ENCODE measurements around the gene PSMA6.
"Not testable (repeated sequence)": the region's sequence is repeated elsewhere in the genome, so short reads cannot be mapped to it uniquely, and the experiment has no call there.

Gene PSMA6

DNA sequence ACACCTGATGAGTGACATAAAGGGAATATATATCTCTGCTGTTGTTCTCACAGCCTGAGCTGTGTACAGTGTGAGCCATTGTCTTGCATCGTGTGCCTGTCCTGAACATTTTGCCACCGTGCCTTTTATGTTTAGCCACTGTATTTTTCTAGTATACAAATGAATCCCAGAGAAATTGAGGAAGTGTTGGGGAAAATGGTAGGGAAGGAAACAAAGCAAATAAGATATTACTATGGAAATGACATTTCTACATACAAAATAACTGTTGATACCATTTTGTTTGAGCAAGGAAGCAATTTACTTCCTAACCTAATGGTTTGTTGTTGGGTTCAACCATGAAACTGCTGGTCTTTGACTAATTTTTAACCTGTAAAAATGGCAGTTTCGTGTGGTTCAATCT is 5.5 kb downstream of the PSMA6 start:
- Histone ChIP-seq H3K4me3 (ENCODE audit: low read depth, low read length) (no peak overlapping the region), H3K36me3 (ENCODE audit: insufficient read depth, low read length) (no peaks in the 10 kb centered on the region), H3K4me1 (ENCODE audit: control insufficient read depth, insufficient read depth, low read length, unreplicated experiment) (peaks cover 30% of the 10 kb centered on the region)

DNA sequence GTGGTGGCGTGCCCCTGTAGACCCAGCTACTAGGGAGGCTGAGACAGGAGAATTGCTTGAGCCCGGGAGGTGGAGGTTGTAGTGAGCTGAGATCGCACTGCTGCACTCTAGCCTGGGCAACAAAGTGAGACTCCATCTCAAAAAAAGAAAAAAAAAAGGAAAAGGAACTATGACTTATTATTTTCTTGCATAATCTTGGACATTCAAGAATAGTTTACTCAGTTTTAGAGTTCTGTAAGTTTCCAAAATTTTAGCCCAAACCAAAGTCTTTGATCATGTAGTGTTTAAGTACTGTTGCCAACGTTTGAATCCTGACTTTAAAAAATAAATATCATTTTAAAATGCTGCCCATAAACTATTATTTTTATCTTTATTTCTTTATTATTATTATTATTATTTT is 6.2 kb downstream of the PSMA6 start:
- Histone ChIP-seq H2AFZ (ENCODE audit: low read length, unreplicated experiment) (no peak overlapping the region), H3K27ac (ENCODE audit: low read depth, low read length) (no peak overlapping the region), H3K36me3 (ENCODE audit: insufficient read depth, low read length) (no peaks in the 10 kb centered on the region), H3K79me2 (ENCODE audit: control insufficient read depth, insufficient read depth, low read length, unreplicated experiment) (peaks cover 98% of the 10 kb centered on the region), H3K27me3 (ENCODE audit: insufficient read depth, low read length) (no peaks in the 10 kb centered on the region), H3K4me3 (ENCODE audit: low read depth, low read length) (no peak overlapping the region), H3K4me1 (ENCODE audit: control insufficient read depth, insufficient read depth, low read length, unreplicated experiment) (peaks cover 30% of the 10 kb centered on the region)

More for the DNA sequence above, 5.5 kb downstream of the PSMA6 start:
- Histone ChIP-seq H3K27me3 (ENCODE audit: insufficient read depth, low read length) (no peaks in the 10 kb centered on the region), H3K27ac (ENCODE audit: low read depth, low read length) (no peak overlapping the region), H3K79me2 (ENCODE audit: control insufficient read depth, insufficient read depth, low read length, unreplicated experiment) (peaks cover 98% of the 10 kb centered on the region), H2AFZ (ENCODE audit: low read length, unreplicated experiment) (no peak overlapping the region)

DNA sequence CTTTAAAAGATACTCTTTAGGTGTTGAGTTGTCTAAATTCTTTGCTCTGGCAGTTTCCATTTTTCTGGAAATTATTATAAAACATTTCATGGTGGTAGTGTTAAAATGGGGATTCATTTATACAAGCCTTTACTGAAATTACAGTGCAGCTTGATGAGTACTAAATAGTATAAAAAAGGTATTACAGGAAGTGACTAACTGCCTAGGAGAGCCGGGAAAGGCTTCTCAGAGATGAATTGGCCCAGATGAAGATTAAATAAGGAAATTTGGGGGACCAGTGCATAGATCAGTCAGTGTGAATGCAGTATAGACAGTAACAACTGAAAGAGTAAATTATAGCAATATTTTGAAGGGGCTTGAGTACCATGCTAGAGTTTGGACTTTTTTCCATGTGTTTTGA is 7.5 kb downstream of the PSMA6 start:
- Histone ChIP-seq H3K27ac (ENCODE audit: low read depth, low read length) (no peak overlapping the region), H3K36me3 (ENCODE audit: insufficient read depth, low read length) (no peaks in the 10 kb centered on the region), H3K4me1 (ENCODE audit: control insufficient read depth, insufficient read depth, low read length, unreplicated experiment) (peaks cover 30% of the 10 kb centered on the region), H3K27me3 (ENCODE audit: insufficient read depth, low read length) (no peaks in the 10 kb centered on the region), H3K4me3 (ENCODE audit: low read depth, low read length) (no peak overlapping the region), H2AFZ (ENCODE audit: low read length, unreplicated experiment) (no peak overlapping the region), H3K79me2 (ENCODE audit: control insufficient read depth, insufficient read depth, low read length, unreplicated experiment) (peaks cover 98% of the 10 kb centered on the region)

DNA sequence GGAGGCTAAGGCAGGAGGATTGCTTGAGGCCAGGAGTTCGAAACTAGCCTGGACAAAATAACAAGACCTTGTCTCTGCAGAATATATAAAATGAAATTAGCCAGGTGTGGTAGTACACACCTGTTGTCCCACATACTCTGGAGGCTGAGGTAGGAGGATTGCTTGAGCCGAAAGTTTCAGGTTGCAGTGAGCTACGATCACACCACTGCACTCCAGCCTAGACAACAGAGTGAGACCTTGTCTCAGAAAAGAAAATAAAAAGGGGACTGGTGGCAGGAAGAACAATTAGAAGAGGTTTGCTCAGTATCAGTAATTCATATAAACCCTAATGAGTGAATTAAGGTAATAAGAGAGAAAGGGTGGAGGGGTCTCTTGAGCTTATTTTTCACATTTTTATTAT is 8.0 kb downstream of the PSMA6 start:
- H3K79me2 ChIP-seq (ENCODE audit: control insufficient read depth, insufficient read depth, low read length, unreplicated experiment) = peaks cover 98% of the 10 kb centered on the region
- no peaks in the 10 kb centered on the region for H3K36me3 ChIP-seq (ENCODE audit: insufficient read depth, low read length)
- H3K4me3 ChIP-seq (ENCODE audit: low read depth, low read length) = no peak overlapping the region
- H3K4me1 ChIP-seq (ENCODE audit: control insufficient read depth, insufficient read depth, low read length, unreplicated experiment) = peaks cover 30% of the 10 kb centered on the region
- no peak overlapping the region for H3K27ac ChIP-seq (ENCODE audit: low read depth, low read length)
- H2AFZ ChIP-seq (ENCODE audit: low read length, unreplicated experiment) = no peak overlapping the region
- H3K27me3 ChIP-seq (ENCODE audit: insufficient read depth, low read length) = no peaks in the 10 kb centered on the region

DNA sequence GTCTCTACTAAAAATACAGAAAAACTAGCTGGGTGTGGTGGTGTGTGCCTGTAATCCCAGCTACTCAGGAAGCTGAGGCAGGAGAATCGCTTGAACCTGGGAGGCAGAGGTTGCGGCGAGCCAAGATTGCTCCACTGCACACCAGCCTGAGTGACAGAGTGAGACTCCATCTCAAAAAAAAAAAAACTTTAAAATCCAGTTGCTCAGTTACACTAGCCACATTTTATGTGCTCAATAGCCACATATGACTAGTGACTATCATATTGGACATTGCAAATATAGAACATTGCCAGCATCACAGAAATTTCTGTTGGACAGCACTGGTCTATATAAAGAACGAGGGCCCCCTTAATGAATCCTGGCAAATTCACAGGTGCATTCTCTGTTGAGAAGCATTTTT is 9.2 kb downstream of the PSMA6 start:
- not testable (repeated sequence) for H3K36me3 ChIP-seq (ENCODE audit: insufficient read depth, low read length); H2AFZ ChIP-seq (ENCODE audit: low read length, unreplicated experiment); H3K4me3 ChIP-seq (ENCODE audit: low read depth, low read length); H3K27me3 ChIP-seq (ENCODE audit: insufficient read depth, low read length); H3K27ac ChIP-seq (ENCODE audit: low read depth, low read length)
- peaks cover 30% of the 10 kb centered on the region for H3K4me1 ChIP-seq (ENCODE audit: control insufficient read depth, insufficient read depth, low read length, unreplicated experiment)
- H3K79me2 ChIP-seq (ENCODE audit: control insufficient read depth, insufficient read depth, low read length, unreplicated experiment) = peaks cover 96% of the 10 kb centered on the region

DNA sequence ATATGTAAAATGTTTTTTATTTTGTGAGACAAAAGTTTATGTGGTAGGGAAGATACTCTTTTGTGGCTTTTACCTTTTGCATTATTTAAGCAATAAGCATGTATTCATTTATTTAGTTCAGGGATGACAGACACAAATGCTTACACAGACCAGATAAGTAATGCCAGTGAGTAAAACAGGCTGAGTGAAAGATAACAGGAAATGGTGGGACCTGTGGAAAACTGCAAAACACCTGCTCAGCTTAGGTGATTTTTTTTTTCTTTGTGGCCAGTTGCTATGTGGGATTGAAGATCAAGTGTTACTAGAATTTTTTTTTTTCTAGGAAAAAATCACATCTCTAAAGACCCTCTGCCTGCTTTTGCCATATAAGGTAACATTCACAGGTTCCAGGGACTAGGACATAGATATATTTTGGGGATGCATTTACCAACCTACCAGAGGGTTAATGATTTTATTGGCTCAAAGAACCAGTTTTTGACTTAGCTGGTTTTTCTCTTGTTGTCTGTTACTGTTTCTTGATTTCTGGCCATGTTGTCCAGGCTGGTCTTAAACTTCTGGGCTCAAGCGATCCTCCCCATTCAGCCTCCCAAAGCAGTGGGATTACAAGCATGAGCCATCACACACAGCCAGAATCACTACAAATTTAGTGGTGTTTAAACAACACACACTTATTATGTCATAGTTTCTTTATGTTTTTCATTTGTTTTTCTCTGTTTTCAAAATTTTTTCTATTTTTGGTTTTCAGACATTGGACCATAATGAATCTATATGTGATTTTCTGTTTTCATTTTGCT is 9.8 kb downstream of the PSMA6 start:
- H3K4me1 ChIP-seq (ENCODE audit: control insufficient read depth, insufficient read depth, low read length, unreplicated experiment) = peaks cover 24% of the 10 kb centered on the region
- no peaks in the 10 kb centered on the region for H3K36me3 ChIP-seq (ENCODE audit: insufficient read depth, low read length)
- H3K4me3 ChIP-seq (ENCODE audit: low read depth, low read length) = no peak overlapping the region
- H2AFZ ChIP-seq (ENCODE audit: low read length, unreplicated experiment) = no peak overlapping the region
- H3K79me2 ChIP-seq (ENCODE audit: control insufficient read depth, insufficient read depth, low read length, unreplicated experiment) = peaks cover 96% of the 10 kb centered on the region
- H3K27me3 ChIP-seq (ENCODE audit: insufficient read depth, low read length) = no peaks in the 10 kb centered on the region
- no peak overlapping the region for H3K27ac ChIP-seq (ENCODE audit: low read depth, low read length)

DNA sequence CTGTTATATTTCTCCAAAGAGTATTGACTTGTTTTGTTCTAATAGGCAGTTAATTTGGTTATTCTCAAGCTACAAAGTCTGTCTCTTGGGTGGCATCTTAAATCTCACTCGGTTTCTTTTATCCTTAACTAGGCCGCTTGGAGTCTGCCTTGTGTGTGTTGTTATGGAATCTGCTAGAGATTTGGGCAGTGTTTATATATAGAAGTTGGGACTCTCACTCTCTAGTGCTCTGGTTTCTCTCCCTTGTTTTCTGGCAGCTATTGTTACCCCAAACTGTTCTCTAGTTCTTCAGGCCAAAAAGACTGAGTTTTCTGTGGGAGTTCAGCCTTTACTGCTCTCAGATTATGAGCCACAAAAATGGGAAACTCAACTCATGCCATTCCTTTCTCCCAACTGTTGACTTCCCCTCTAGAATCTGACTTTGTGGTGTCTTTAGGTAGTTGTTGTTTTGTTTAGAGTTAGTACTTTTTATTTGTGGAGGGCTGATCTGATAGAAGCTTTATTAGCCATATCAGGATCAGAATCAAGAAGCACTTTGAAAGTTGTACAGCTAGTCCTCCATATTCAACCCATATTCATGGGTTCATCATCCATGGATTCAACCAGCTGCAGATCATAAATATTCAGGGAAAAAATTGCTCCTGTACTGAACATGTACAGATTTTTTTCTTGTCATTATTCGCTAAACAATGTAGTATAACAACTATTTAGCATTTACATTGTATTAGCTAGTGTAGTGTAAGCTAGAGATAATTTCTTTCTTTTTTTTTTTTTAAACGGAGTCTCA is 11.2 kb downstream of the PSMA6 start:
- Histone ChIP-seq H3K36me3 (ENCODE audit: insufficient read depth, low read length) (peaks cover 4% of the 10 kb centered on the region; the same call in 1 of the 2 replicates), H3K27me3 (ENCODE audit: insufficient read depth, low read length) (no peaks in the 10 kb centered on the region), H3K79me2 (ENCODE audit: control insufficient read depth, insufficient read depth, low read length, unreplicated experiment) (peaks cover 94% of the 10 kb centered on the region), H3K4me1 (ENCODE audit: control insufficient read depth, insufficient read depth, low read length, unreplicated experiment) (peaks cover 18% of the 10 kb centered on the region), H3K27ac (ENCODE audit: low read depth, low read length) (no peak overlapping the region), H2AFZ (ENCODE audit: low read length, unreplicated experiment) (no peak overlapping the region), H3K4me3 (ENCODE audit: low read depth, low read length) (no peak overlapping the region)

DNA sequence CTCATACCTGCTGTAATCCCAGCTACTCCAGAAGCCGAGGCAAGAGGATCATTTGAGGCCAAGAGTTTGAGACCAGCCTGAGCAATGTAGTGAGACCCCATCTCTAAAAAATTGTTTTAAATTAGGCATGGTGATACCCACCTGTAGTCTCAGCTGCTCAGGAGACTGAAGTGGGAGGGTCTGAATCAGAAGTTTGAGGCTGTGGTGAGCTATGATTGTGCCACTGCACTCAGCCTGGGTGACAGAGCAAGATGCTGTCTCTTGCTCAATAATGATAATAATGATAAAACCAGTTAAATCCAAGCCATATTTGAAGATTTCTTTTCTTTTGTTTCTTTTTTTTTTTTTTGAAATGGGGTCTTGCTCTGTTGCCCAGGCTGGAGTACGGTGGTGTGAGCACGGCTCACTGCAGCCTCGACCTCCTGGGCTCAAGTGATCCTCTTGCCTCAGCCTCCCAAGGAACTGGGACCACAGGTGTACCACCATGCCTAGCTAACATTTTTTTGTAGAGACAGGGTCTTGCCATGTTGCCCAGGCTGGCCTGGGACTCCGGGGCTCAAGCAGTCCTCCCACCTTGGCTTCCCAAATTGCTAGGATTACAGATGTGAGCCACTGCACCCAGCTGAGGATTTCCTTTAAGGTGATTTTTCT is 12.8 kb downstream of the PSMA6 start:
- peaks cover 7% of the 10 kb centered on the region for H3K4me1 ChIP-seq (ENCODE audit: control insufficient read depth, insufficient read depth, low read length, unreplicated experiment)
- H3K79me2 ChIP-seq (ENCODE audit: control insufficient read depth, insufficient read depth, low read length, unreplicated experiment) = peaks cover 79% of the 10 kb centered on the region
- no peak overlapping the region for H3K27ac ChIP-seq (ENCODE audit: low read depth, low read length)
- H3K4me3 ChIP-seq (ENCODE audit: low read depth, low read length) = no peak overlapping the region
- peaks cover 13% of the 10 kb centered on the region for H3K36me3 ChIP-seq (ENCODE audit: insufficient read depth, low read length)
- H2AFZ ChIP-seq (ENCODE audit: low read length, unreplicated experiment) = no peak overlapping the region
- no peaks in the 10 kb centered on the region for H3K27me3 ChIP-seq (ENCODE audit: insufficient read depth, low read length)

DNA sequence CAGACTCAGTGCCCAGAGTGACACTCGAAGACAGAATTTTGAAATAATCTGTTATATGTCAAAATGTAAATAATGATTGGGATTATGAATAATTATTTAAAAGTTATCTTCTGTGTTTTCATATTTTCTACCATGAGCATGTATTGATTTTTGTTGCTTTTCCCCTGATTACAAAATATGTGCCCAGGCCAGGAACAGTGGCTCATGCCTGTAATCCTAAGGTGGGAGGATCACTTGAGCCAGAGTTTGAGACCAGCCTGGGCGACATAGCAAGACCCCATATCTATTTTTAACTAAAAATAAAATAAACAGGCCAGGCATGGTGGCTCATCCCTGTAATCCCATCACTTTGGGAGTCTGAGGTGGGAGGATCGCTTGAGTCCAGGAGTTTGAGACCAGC is 13.5 kb downstream of the PSMA6 start:
- no peak overlapping the region for H2AFZ ChIP-seq (ENCODE audit: low read length, unreplicated experiment)
- no peak overlapping the region for H3K4me3 ChIP-seq (ENCODE audit: low read depth, low read length)
- peaks cover 72% of the 10 kb centered on the region for H3K79me2 ChIP-seq (ENCODE audit: control insufficient read depth, insufficient read depth, low read length, unreplicated experiment)
- no peaks in the 10 kb centered on the region for H3K27me3 ChIP-seq (ENCODE audit: insufficient read depth, low read length)
- H3K36me3 ChIP-seq (ENCODE audit: insufficient read depth, low read length) = peaks cover 16% of the 10 kb centered on the region
- no peak overlapping the region for H3K27ac ChIP-seq (ENCODE audit: low read depth, low read length)
- H3K4me1 ChIP-seq (ENCODE audit: control insufficient read depth, insufficient read depth, low read length, unreplicated experiment) = peaks cover 2% of the 10 kb centered on the region

DNA sequence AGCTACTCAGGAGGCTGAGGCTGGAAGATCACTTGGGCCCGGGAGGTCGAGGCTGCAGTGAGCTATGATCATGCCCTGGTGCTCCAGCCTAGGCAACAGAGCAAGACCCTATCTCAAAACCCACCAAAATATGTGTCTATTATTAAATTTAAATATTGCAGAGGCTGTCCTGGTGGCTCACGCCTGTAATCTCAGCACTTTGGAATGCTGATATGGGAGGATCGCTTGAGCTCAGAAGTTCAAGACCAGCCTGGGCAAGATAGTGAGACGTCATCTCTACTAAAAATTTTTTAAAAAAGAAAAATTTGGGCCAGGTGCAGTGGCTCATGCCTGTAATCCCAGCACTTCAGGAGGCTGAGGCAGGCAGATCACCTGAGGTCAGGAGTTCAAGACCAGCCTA is 13.9 kb downstream of the PSMA6 start:
- no peak overlapping the region for H3K27ac ChIP-seq (ENCODE audit: low read depth, low read length)
- H2AFZ ChIP-seq (ENCODE audit: low read length, unreplicated experiment) = no peak overlapping the region
- no peaks in the 10 kb centered on the region for H3K27me3 ChIP-seq (ENCODE audit: insufficient read depth, low read length)
- H3K4me1 ChIP-seq (ENCODE audit: control insufficient read depth, insufficient read depth, low read length, unreplicated experiment) = no peaks in the 10 kb centered on the region
- H3K4me3 ChIP-seq (ENCODE audit: low read depth, low read length) = no peak overlapping the region
- peaks cover 17% of the 10 kb centered on the region for H3K36me3 ChIP-seq (ENCODE audit: insufficient read depth, low read length)
- H3K79me2 ChIP-seq (ENCODE audit: control insufficient read depth, insufficient read depth, low read length, unreplicated experiment) = peaks cover 67% of the 10 kb centered on the region

Data from ACC112 (cell line).